H1 (cell line): ENCODE results near the gene STYXL1. TPM values are rescaled to one million over a fixed set of nuclear protein-coding genes. Genes with fewer than 3 reads are reported as not detected.

Experiments used
- CTCF ChIA-PET: fragments of 300-600 bp; sonication (Branson Sonifier 250); formaldehyde crosslinking; loops from one replicate; lab custom pipeline; 2021; ENCODE audit not compliant: partially characterized antibody; lab: Charles Lee
- POLR2A ChIA-PET: fragments of 300-600 bp; sonication (Branson Sonifier 250); formaldehyde crosslinking; loops from one replicate; lab custom pipeline; 2021; ENCODE audit warnings: inconsistent platforms; ENCODE audit not compliant: partially characterized antibody; lab: Charles Lee
- DNase-seq, 2 experiments: peaks; one replicate each; pipeline versions ENCODE4 v3.0.0 to v3.0.0-alpha.2; 2010 to 2022; ENCODE audit warnings: low spot score in 2 of 2, low read depth in 1 of 2, mixed read lengths in 1 of 2
- FAIRE-seq: peaks from 2 replicates; lab custom pipeline; 2011; peaks lifted over from hg19 to GRCh38; lab: Jason Lieb, UNC
- H2AFZ ChIP-seq: 2 replicates; pipeline ENCODE4 v1.8.1; 2012; ENCODE audit warnings: low read length, inconsistent platforms
- H2AK5ac ChIP-seq: 2 replicates; pipeline ENCODE4 v1.6.1; 2013; ENCODE audit warnings: low read depth, low read length
- H2BK120ac ChIP-seq: replicated peaks from 2 replicates; pipeline ENCODE3; 2013; ENCODE audit warnings: low read depth, low read length, inconsistent platforms
- H2BK12ac ChIP-seq: 2 replicates; pipeline ENCODE4 v1.6.1; 2013; ENCODE audit warnings: low read depth, low read length
- H2BK15ac ChIP-seq: 2 replicates; pipeline ENCODE4 v1.6.1; 2013; ENCODE audit warnings: low read length
- H2BK20ac ChIP-seq: 2 replicates; pipeline ENCODE4 v1.6.1; 2013; ENCODE audit warnings: low read length
- H2BK5ac ChIP-seq: 2 replicates; pipeline ENCODE4 v1.6.1; 2013; ENCODE audit warnings: low read depth, low read length
- H3K14ac ChIP-seq: 2 replicates; pipeline ENCODE4 v1.6.1; 2013; ENCODE audit warnings: inconsistent platforms; ENCODE audit not compliant: insufficient read length
- H3K18ac ChIP-seq: 2 replicates; pipeline ENCODE4 v1.6.1; 2013; ENCODE audit warnings: low read length; ENCODE audit errors: extremely low read depth
- H3K23ac ChIP-seq: 2 replicates; pipeline ENCODE4 v1.6.1; 2013; ENCODE audit warnings: inconsistent platforms; ENCODE audit not compliant: insufficient read length
- H3K23me2 ChIP-seq: 2 replicates; pipeline ENCODE4 v1.6.1; 2013; ENCODE audit warnings: low read depth, low read length
- H3K27ac ChIP-seq: 2 replicates; pipeline ENCODE4 v1.6.1; 2011; ENCODE audit warnings: low read depth, low read length, inconsistent platforms
- H3K27me3 ChIP-seq, 4 experiments: replicated peaks in 1 of 4; 1 replicate in 1 of 4; 2 replicates in 3 of 4; pipeline versions ENCODE4 v1.6.1 to v1.8.1; 2011 to 2013; ENCODE audit warnings: low read length in 3 of 4, mild to moderate bottlenecking in 3 of 4, inconsistent platforms in 2 of 4, mixed read lengths in 2 of 4, moderate library complexity in 1 of 4; ENCODE audit not compliant: control insufficient read depth in 3 of 4, insufficient read depth in 3 of 4; ENCODE audit errors: extremely low read depth in 1 of 4
- H3K36me3 ChIP-seq, 4 experiments: 2 replicates each; pipeline versions ENCODE4 v1.6.1 to v1.8.1; 2011 to 2013; ENCODE audit warnings: mild to moderate bottlenecking in 4 of 4, low read length in 3 of 4, moderate library complexity in 2 of 4, control low read depth in 1 of 4, inconsistent platforms in 1 of 4; ENCODE audit not compliant: insufficient read depth in 4 of 4, control insufficient read depth in 2 of 4
- H3K4ac ChIP-seq: replicated peaks from 2 replicates; pipeline ENCODE3; 2013; ENCODE audit warnings: low read length, low read depth, mixed read lengths, inconsistent platforms; ENCODE audit not compliant: insufficient read length
- H3K4me1 ChIP-seq, 4 experiments: replicated peaks in 1 of 4; 1 replicate in 1 of 4; 2 replicates in 3 of 4; pipeline versions ENCODE4 v1.6.1 to v1.8.1; 2011 to 2013; ENCODE audit warnings: low read length in 3 of 4, inconsistent platforms in 2 of 4, mixed read lengths in 1 of 4; ENCODE audit not compliant: insufficient read depth in 4 of 4, control insufficient read depth in 3 of 4
- H3K4me2 ChIP-seq, 2 experiments: 2 replicates each; pipeline versions ENCODE4 v1.6.1 to v1.8.1; 2011 to 2013; ENCODE audit warnings: low read depth in 2 of 2, low read length in 2 of 2, control low read depth in 1 of 2, inconsistent platforms in 1 of 2, mild to moderate bottlenecking in 1 of 2; ENCODE audit not compliant: insufficient read depth in 1 of 2
- H3K4me3 ChIP-seq, 4 experiments: fragments of 200-600, 300-600 bp in 1 of 4; sonication (generic), shearing (Covaris generic), sonication (Bioruptor Twin) in 1 of 4; 2 replicates each; pipeline versions ENCODE4 v1.5.1 to v1.8.1; 2011 to 2016; ENCODE audit warnings: low read length in 4 of 4, low read depth in 3 of 4, control low read depth in 2 of 4, inconsistent platforms in 2 of 4, mild to moderate bottlenecking in 2 of 4, mixed read lengths in 1 of 4, moderate library complexity in 1 of 4; ENCODE audit not compliant: insufficient read depth in 2 of 4; ENCODE audit errors: extremely low read depth in 1 of 4
- H3K56ac ChIP-seq: replicated peaks from 2 replicates; pipeline ENCODE3; 2013; ENCODE audit warnings: low read depth, mild to moderate bottlenecking, mixed read lengths, low read length, inconsistent platforms; ENCODE audit not compliant: insufficient read length
- H3K79me1 ChIP-seq: 2 replicates; pipeline ENCODE4 v1.6.1; 2013; ENCODE audit warnings: low read depth, low read length, control low read depth
- H3K79me2 ChIP-seq, 2 experiments: 2 replicates each; pipeline versions ENCODE4 v1.6.1 to v1.8.1; 2012 to 2013; ENCODE audit warnings: low read length in 2 of 2, mild to moderate bottlenecking in 2 of 2, inconsistent platforms in 1 of 2; ENCODE audit not compliant: insufficient read depth in 2 of 2, control insufficient read depth in 1 of 2
- H3K9ac ChIP-seq, 4 experiments: replicated peaks in 1 of 4; 1 replicate in 1 of 4; 2 replicates in 3 of 4; pipeline versions ENCODE4 v1.6.1 to v1.8.1; 2011 to 2013; ENCODE audit warnings: low read depth in 3 of 4, low read length in 3 of 4, control low read depth in 2 of 4, mild to moderate bottlenecking in 2 of 4, moderate library complexity in 2 of 4, inconsistent platforms in 1 of 4; ENCODE audit errors: extremely low read depth in 1 of 4
- H3K9me3 ChIP-seq, 2 experiments: 2 replicates each; pipeline versions ENCODE4 v1.6.1 to v1.8.1; 2012 to 2013; ENCODE audit warnings: mild to moderate bottlenecking in 2 of 2, moderate library complexity in 2 of 2, control low read depth in 1 of 2, inconsistent platforms in 1 of 2, low read depth in 1 of 2, low read length in 1 of 2, mixed read lengths in 1 of 2; ENCODE audit not compliant: insufficient read depth in 2 of 2
- H4K20me1 ChIP-seq, 2 experiments: replicated peaks in 1 of 2; 2 replicates each; pipeline versions ENCODE3 to v1.8.1; 2011 to 2013; ENCODE audit warnings: inconsistent platforms in 2 of 2, low read length in 2 of 2, mild to moderate bottlenecking in 1 of 2; ENCODE audit not compliant: insufficient read depth in 2 of 2, control insufficient read depth in 1 of 2
- H4K5ac ChIP-seq: 2 replicates; pipeline ENCODE4 v1.6.1; 2013; ENCODE audit warnings: low read length, low read depth, mixed read lengths, inconsistent platforms; ENCODE audit not compliant: insufficient read length
- H4K8ac ChIP-seq: 2 replicates; pipeline ENCODE4 v1.8.0; 2013; ENCODE audit warnings: mild to moderate bottlenecking, moderate library complexity, low read length, inconsistent platforms; ENCODE audit not compliant: insufficient read depth; ENCODE audit errors: extremely low read depth
- H4K91ac ChIP-seq: replicated peaks from 2 replicates; pipeline ENCODE3; 2013; ENCODE audit warnings: low read length, mixed read lengths, inconsistent platforms; ENCODE audit not compliant: insufficient read length
- CTCF ChIP-seq, 3 experiments: IDR thresholded peaks; 1 replicate in 2 of 3; 2 replicates in 1 of 3; pipeline versions ENCODE4 v1.5.1 to v1.6.1; 2011; ENCODE audit warnings: low read length in 3 of 3, mild to moderate bottlenecking in 3 of 3, inconsistent platforms in 2 of 3, low read depth in 1 of 3, moderate library complexity in 1 of 3; ENCODE audit not compliant: insufficient read depth in 1 of 3; ENCODE audit errors: control extremely low read depth in 1 of 3
- JUND ChIP-seq: IDR thresholded peaks from 2 replicates; pipeline ENCODE4 v1.6.1; 2011; ENCODE audit warnings: mild to moderate bottlenecking, improper control_type of control experiment, low read length
- POLR2A ChIP-seq, 2 experiments: IDR thresholded peaks; 1 replicate in 1 of 2; 2 replicates in 1 of 2; pipeline ENCODE4 v1.6.1; 2011; ENCODE audit warnings: low read depth in 2 of 2, low read length in 2 of 2, mild to moderate bottlenecking in 2 of 2; ENCODE audit errors: control extremely low read depth in 1 of 2
- RNF2 ChIP-seq: fragments of 200-900, 300-1000 bp; sonication (generic); IDR thresholded peaks from 2 replicates; pipeline ENCODE4 v1.7.1; 2016; ENCODE audit warnings: borderline replicate concordance, low read depth, mild to moderate bottlenecking, antibody characterized with exemption, low read length; ENCODE audit not compliant: poor library complexity, severe bottlenecking; ENCODE audit errors: missing control alignments
- SP1 ChIP-seq: IDR thresholded peaks from 2 replicates; pipeline ENCODE4 v1.6.1; 2011; ENCODE audit warnings: low read depth, low read length
- SP4 ChIP-seq: IDR thresholded peaks from 2 replicates; pipeline ENCODE4 v1.6.1; 2012; ENCODE audit warnings: low read length, inconsistent platforms
- TCF12 ChIP-seq: IDR thresholded peaks from 2 replicates; pipeline ENCODE4 v1.6.1; 2011; ENCODE audit warnings: low read depth, mild to moderate bottlenecking, low read length
- WGBS, 2 experiments: shearing (Covaris generic) in 1 of 2; methylation state at CpG; one replicate each; pipeline versions ENCODE4 v1.1.6 to v1.1.7; 2013 to 2015; ENCODE audit warnings: low lambda C conversion rate in 2 of 2, mixed read lengths in 2 of 2, inconsistent platforms in 1 of 2, low coverage in 1 of 2, missing lambda C conversion rate in 1 of 2; ENCODE audit not compliant: insufficient replicate concordance in 2 of 2, insufficient coverage in 1 of 2, insufficient read length in 1 of 2; ENCODE audit errors: extremely low coverage in 1 of 2, missing lambda C conversion rate in 1 of 2; 5-methylcytosine and 5-hydroxymethylcytosine counted together
- polyA plus RNA-seq, 7 experiments: library from polyadenylated mRNA; depleted of rRNA in 3 of 7; stranded (reverse) in 5 of 7; unstranded in 2 of 7; fragments of >200 nt in 5 of 7; fragments of 200-250 nt in 2 of 7; gene quantifications; 1 replicate in 5 of 7; 2 replicates in 1 of 7; 4 replicates in 1 of 7; pipeline versions ENCODE4 v1.2.1 to v1.2.3, GENCODE V29; 2011 to 2013; ENCODE audit warnings: missing spikeins in 2 of 7, mixed read lengths in 2 of 7
- total RNA-seq: library from RNA; stranded (reverse); fragmentation: NEBNext Ultra II Directional; extraction: Animal tissue kit (Norgen Biotek cat#: 25700); gene quantifications from 2 replicates; pipeline ENCODE4 v1.2.1, GENCODE V29; 2021

Gene STYXL1
- total and polyA plus RNA-seq, 2 of the 8 experiments (the other 6 are each of a cell fraction or from before 2014, with no cell fraction given): 32.3 to 53.9 TPM

- peaks cover 0 to 9% of the 10 kb centered on the region in 2 experiments for H4K20me1 ChIP-seq
- no peaks in the 10 kb centered on the region for H3K23me2 ChIP-seq
- H3K14ac ChIP-seq: no peak overlapping the region
- H3K79me2 ChIP-seq: no peaks in the 10 kb centered on the region
- H3K27me3 ChIP-seq: no peaks in the 10 kb centered on the region
- no peak overlapping the region for H3K56ac ChIP-seq
- DNase-seq (no peak), FAIRE-seq (no peak)
- no peak overlapping the region for H4K5ac ChIP-seq
- peaks cover 9 to 53% (median 27%) of the 10 kb centered on the region in 4 experiments for H3K36me3 ChIP-seq
- H3K4me3 ChIP-seq: no peak overlapping the region
- no peak overlapping the region for H3K9ac ChIP-seq
- no peak overlapping the region for H2AK5ac ChIP-seq
- no peak overlapping the region for H3K27ac ChIP-seq
- WGBS, 2 experiments: 90% methylated on average over 24 of the region's 29 CpGs; no CpG with 5 or more reads in 1 of the 2 experiments
- no peak overlapping the region for H2BK20ac ChIP-seq
- H4K91ac ChIP-seq: no peak overlapping the region
- H3K4me1 ChIP-seq: no peaks in the 10 kb centered on the region
- no peak overlapping the region for H2BK15ac ChIP-seq
- TF ChIP-seq TCF12 (no peak), SP4 (no peak), CTCF (IDR thresholded peaks at IDR 0.05; ENCODE audit: control extremely low read depth in 1 of 3, insufficient read depth in 1 of 3, low read depth in 1 of 3, low read length in 3 of 3) (no peak), POLR2A (IDR thresholded peaks at IDR 0.05; ENCODE audit: control extremely low read depth in 1 of 2, low read depth in 2 of 2, low read length in 2 of 2) (0 out of 3 replicates have a peak, but pooled peaks of 1 of the 2 experiments have one; percentile 9), SP1 (no peak), JUND (no peak), RNF2 (no peak)
- POLR2A ChIA-PET: interaction anchor here (0.5 to 1.5 kb wide), 2 partner anchors 10 to 179 kb away, joined by 3 read pairs; no protein-coding TSS in a partner anchor
- no peak overlapping the region for H3K4ac ChIP-seq
- H2BK12ac ChIP-seq: no peak overlapping the region
- H4K8ac ChIP-seq: no peak overlapping the region
- H2BK120ac ChIP-seq: no peak overlapping the region
- no peaks in the 10 kb centered on the region for H3K9me3 ChIP-seq
- CTCF ChIA-PET: interaction anchor here (1.2 to 1.6 kb wide), 2 partner anchors 10 to 14 kb away, joined by 3 to 7 read pairs; no protein-coding TSS in a partner anchor
- no peak overlapping the region for H3K18ac ChIP-seq
- H2BK5ac ChIP-seq: no peak overlapping the region
- H3K4me2 ChIP-seq: no peak overlapping the region
- H3K79me1 ChIP-seq: no peaks in the 10 kb centered on the region
- H3K23ac ChIP-seq: no peak overlapping the region
- H2AFZ ChIP-seq: no peak overlapping the region
These were observed 67.2 kb downstream of the STYXL1 start for GRCh38 chr7:75980430-75981202.
